Tibial nerve (tissue), 3 donors: ENCODE measurements around the gene PFAS.

Source experiments
- CTCF ChIP-seq, 5 experiments: fragments of 200-600 bp in 3 of 5; fragments of 450-650 bp in 2 of 5; sonication (generic) in 3 of 5; IDR thresholded peaks; one replicate each; pipeline ENCODE4 v1.5.1; 2016 to 2019; ENCODE audit warnings: antibody characterized with exemption in 5 of 5, mild to moderate bottlenecking in 3 of 5, moderate library complexity in 2 of 5
- POLR2A ChIP-seq, 2 donors: fragments of 450-650 bp; IDR thresholded peaks; one replicate each; pipeline ENCODE4 v1.6.1; 2017; ENCODE audit warnings: antibody characterized with exemption in 2 of 2, mild to moderate bottlenecking in 2 of 2, moderate library complexity in 2 of 2

- peak in 1 of 2 donors; percentile 17 for TF ChIP-seq POLR2A (IDR thresholded peaks at IDR 0.05)
- TF ChIP-seq CTCF (IDR thresholded peaks at IDR 0.05), result no peak
Observed at GRCh38 chr17:8221663-8222379, 27.3 kb upstream of the PFAS start.
